PFSK-1 (cell line): Measurements from ENCODE around the gene ELOVL2.

ENCODE experiments used
- POLR2AphosphoS5 ChIP-seq: IDR thresholded peaks from 2 replicates; pipeline ENCODE4 v1.6.1; 2012; ENCODE audit warnings: low read depth, mild to moderate bottlenecking, control low read depth, low read length, moderate library complexity
- REST ChIP-seq, 2 experiments: IDR thresholded peaks; 2 replicates each; pipeline versions ENCODE4 v1.6.1 to v1.8.0; 2011 to 2012; ENCODE audit warnings: low read depth in 2 of 2, low read length in 2 of 2, control low read depth in 1 of 2, inconsistent platforms in 1 of 2, mild to moderate bottlenecking in 1 of 2, moderate library complexity in 1 of 2; ENCODE audit not compliant: insufficient read depth in 1 of 2

GRCh38 chr6:11017090-11017489 is 27.0 kb downstream of the ELOVL2 start:
- no peak for TF ChIP-seq REST (IDR thresholded peaks at IDR 0.05; ENCODE audit: insufficient read depth in 1 of 2, low read depth in 2 of 2, low read length in 2 of 2)
- TF ChIP-seq POLR2AphosphoS5, result no peak
